Gastroesophageal sphincter (tissue), 3 donors: ENCODE measurements around the gene LAMA4.

ENCODE experiments used
- CTCF ChIP-seq, 4 experiments: fragments of 200-600 bp in 2 of 4; fragments of 450-650 bp in 2 of 4; sonication (generic) in 1 of 4; IDR thresholded peaks; one replicate each; pipeline ENCODE4 v1.5.1; 2017 to 2019; ENCODE audit warnings: antibody characterized with exemption in 4 of 4, mild to moderate bottlenecking in 2 of 4, moderate library complexity in 2 of 4
- POLR2A ChIP-seq, 2 donors: fragments of 450-650 bp; IDR thresholded peaks; one replicate each; pipeline ENCODE4 v1.6.1; 2017; ENCODE audit warnings: antibody characterized with exemption in 2 of 2, mild to moderate bottlenecking in 2 of 2, moderate library complexity in 1 of 2
- POLR2AphosphoS5 ChIP-seq: sonication (generic); formaldehyde crosslinking; IDR thresholded peaks from one replicate; pipeline ENCODE4 v1.6.1; 2017; ENCODE audit warnings: antibody characterized with exemption

- TF ChIP-seq POLR2A (IDR thresholded peaks at IDR 0.05) (no peak), POLR2AphosphoS5 (no peak), CTCF (IDR thresholded peaks at IDR 0.05) (no peak)
Observed at GRCh38 chr6:112202639-112203341, 51.6 kb downstream of the LAMA4 start.
